K562 (cell line): Measurements from ENCODE around the gene QKI. TPM values are rescaled to one million over a fixed set of nuclear protein-coding genes. Genes with fewer than 3 reads are reported as not detected.

Source experiments
- ATAC-seq: fragments of 200-7000 bp; cut with Tn5 transposase; 3 replicates; pipeline ENCODE4 v1.9.1; 2020; ENCODE audit warnings: moderate library complexity
- BruUV-seq: library from RNA; stranded (reverse); fragments of 400-500 nt; replicated peaks from 2 replicates; lab custom pipeline; 2021; lab: Mats Ljungman, UMichigan
- CTCF ChIA-PET: fragments of 300-600 bp; formaldehyde crosslinking; extraction: SDS; loops from one replicate; lab custom pipeline; 2021; ENCODE audit warnings: low intra/inter-chr PET ratio; lab: Yijun Ruan, JAX
- POLR2A ChIA-PET: fragments of 300-600, 350-650 bp; sonication (Branson Sonifier 250); formaldehyde crosslinking; extraction: SDS; loops from one replicate; lab custom pipeline; 2021; ENCODE audit warnings: antibody characterized with exemption, inconsistent platforms; lab: Yijun Ruan, JAX
- DNase-seq, 4 experiments: peaks; one replicate each; pipeline versions ENCODE4 v3.0.0 to v3.0.0-alpha.2; 2011 to 2018; ENCODE audit warnings: low spot score in 3 of 4, mixed read lengths in 3 of 4; ENCODE audit errors: extremely low read depth in 1 of 4
- FAIRE-seq: peaks from 2 replicates; lab custom pipeline; 2011; peaks lifted over from hg19 to GRCh38; lab: Jason Lieb, UNC
- H2AFZ ChIP-seq: 2 replicates; pipeline ENCODE4 v1.6.0; 2011; ENCODE audit warnings: low read depth, low read length, control low read depth, inconsistent platforms
- H3K27ac ChIP-seq: fragments of 200-600 bp; 3 replicates; pipeline ENCODE4 v1.8.0; 2011; ENCODE audit warnings: low read depth, mild to moderate bottlenecking, control low read depth, inconsistent platforms, low read length, moderate library complexity, mixed read lengths; ENCODE audit errors: extremely low read depth
- H3K27me3 ChIP-seq, 2 experiments: fragments of 300-600 bp in 1 of 2; 2 replicates in 1 of 2; 3 replicates in 1 of 2; pipeline versions ENCODE4 v1.6.0 to v1.8.0; 2011; ENCODE audit warnings: inconsistent platforms in 2 of 2, low read length in 2 of 2, mild to moderate bottlenecking in 1 of 2, mixed read lengths in 1 of 2, moderate library complexity in 1 of 2; ENCODE audit not compliant: control insufficient read depth in 2 of 2, insufficient read depth in 2 of 2
- H3K36me3 ChIP-seq: fragments of 300-600 bp; 3 replicates; pipeline ENCODE4 v1.8.0; 2011; ENCODE audit warnings: mild to moderate bottlenecking, low read length, inconsistent platforms; ENCODE audit not compliant: control insufficient read depth, insufficient read depth
- H3K4me1 ChIP-seq, 2 experiments: fragments of 200-600 bp in 1 of 2; replicated peaks in 1 of 2; 2 replicates in 1 of 2; 3 replicates in 1 of 2; pipeline versions ENCODE4 v1.5.1 to v1.8.0; 2011; ENCODE audit warnings: inconsistent platforms in 2 of 2, low read length in 2 of 2, mild to moderate bottlenecking in 1 of 2, mixed read lengths in 1 of 2, moderate library complexity in 1 of 2; ENCODE audit not compliant: control insufficient read depth in 2 of 2, insufficient read depth in 2 of 2
- H3K4me2 ChIP-seq: 2 replicates; pipeline ENCODE4 v1.6.1; 2011; ENCODE audit warnings: low read length, control low read depth, inconsistent platforms, mixed read lengths; ENCODE audit not compliant: insufficient read depth
- H3K4me3 ChIP-seq: fragments of 200-600 bp; sonication (generic), shearing (Covaris generic); 2 replicates; pipeline ENCODE4 v1.5.1; 2016; ENCODE audit warnings: control low read depth, inconsistent platforms
- H3K79me2 ChIP-seq: fragments of 200-600 bp; 3 replicates; pipeline ENCODE4 v1.8.0; 2011; ENCODE audit warnings: low read length, inconsistent platforms; ENCODE audit not compliant: control insufficient read depth, insufficient read depth
- H3K9ac ChIP-seq, 2 experiments: 2 replicates each; pipeline versions ENCODE4 v1.6.0 to v1.6.1; 2011; ENCODE audit warnings: low read depth in 2 of 2, low read length in 2 of 2, control low read depth in 1 of 2, inconsistent platforms in 1 of 2, mild to moderate bottlenecking in 1 of 2, mixed read lengths in 1 of 2; ENCODE audit not compliant: insufficient read depth in 1 of 2
- H3K9me1 ChIP-seq: one replicate; pipeline ENCODE4 v1.6.0; 2011; ENCODE audit warnings: inconsistent platforms, mild to moderate bottlenecking, low read length, moderate library complexity; ENCODE audit not compliant: control insufficient read depth, insufficient read depth
- H3K9me3 ChIP-seq: replicated peaks from 2 replicates; pipeline ENCODE4 v1.5.1; 2011; ENCODE audit warnings: low read depth, low read length, inconsistent platforms; ENCODE audit not compliant: control insufficient read depth, insufficient read depth
- H4K20me1 ChIP-seq: replicated peaks from 2 replicates; pipeline ENCODE4 v1.6.1; 2011; ENCODE audit warnings: low read length, inconsistent platforms, mixed read lengths; ENCODE audit not compliant: control insufficient read depth, insufficient read depth
- ARNT ChIP-seq, 2 experiments: fragments of 450-650 bp; IDR thresholded peaks; 2 replicates each; pipeline ENCODE4 v1.6.1; 2016; ENCODE audit warnings: mild to moderate bottlenecking in 1 of 2
- CBX8 ChIP-seq: fragments of 200-600 bp; sonication (generic); IDR thresholded peaks from 2 replicates; pipeline ENCODE4 v1.6.1; 2012; ENCODE audit warnings: borderline replicate concordance, mixed run types, low read depth, mild to moderate bottlenecking, moderate library complexity, mixed read lengths, low read length, control low read depth, inconsistent platforms; ENCODE audit not compliant: poor library complexity, severe bottlenecking; ENCODE audit errors: extremely low read depth
- CHD1 ChIP-seq: fragments of 200-600 bp; sonication (generic); IDR thresholded peaks from one replicate; pipeline ENCODE4 v1.6.1; 2012; ENCODE audit warnings: mild to moderate bottlenecking, moderate library complexity, low read length, inconsistent platforms
- HNRNPL ChIP-seq: fragments of 200-400 bp; formaldehyde crosslinking; IDR thresholded peaks from 2 replicates; pipeline ENCODE4 v1.6.1; 2017; ENCODE audit warnings: low read depth, mild to moderate bottlenecking, low read length
- HOXB6 ChIP-seq: fragments of 250-450 bp; sonication (Bioruptor Pico); IDR thresholded peaks from 2 replicates; pipeline ENCODE4 v1.5.1; 2022; ENCODE audit warnings: mild to moderate bottlenecking, borderline replicate concordance
- MAFF ChIP-seq: IDR thresholded peaks from 2 replicates; pipeline ENCODE4 v1.6.1; 2012; ENCODE audit warnings: low read length, improper control_type of control experiment
- MYBL2 ChIP-seq, 2 experiments: fragments of 450-650 bp in 1 of 2; sonication (generic) in 1 of 2; formaldehyde crosslinking in 1 of 2; IDR thresholded peaks; 2 replicates each; pipeline versions ENCODE4 v1.6.1 to v1.8.1; 2017 to 2022; ENCODE audit warnings: borderline replicate concordance in 1 of 2, inconsistent platforms in 1 of 2, low read depth in 1 of 2, mild to moderate bottlenecking in 1 of 2, missing genetic modification reagents in 1 of 2, moderate library complexity in 1 of 2
- NFE2 ChIP-seq: IDR thresholded peaks from 2 replicates; pipeline ENCODE4 v1.6.1; 2014; ENCODE audit warnings: antibody characterized with exemption, low read depth
- RBFOX2 ChIP-seq: fragments of 200-400 bp; formaldehyde crosslinking; IDR thresholded peaks from 2 replicates; pipeline ENCODE4 v1.6.1; 2017; ENCODE audit warnings: low read depth, mild to moderate bottlenecking, low read length, moderate library complexity
- RFX1 ChIP-seq: fragments of 450-650 bp; IDR thresholded peaks from 2 replicates; pipeline ENCODE4 v1.6.1; 2016; ENCODE audit warnings: mild to moderate bottlenecking, moderate library complexity
- SMARCA5 ChIP-seq: fragments of 450-650 bp; IDR thresholded peaks from 2 replicates; pipeline ENCODE4 v1.6.1; 2016
- STAT5A ChIP-seq: IDR thresholded peaks from 2 replicates; pipeline ENCODE4 v1.6.1; 2012; ENCODE audit warnings: low read length, inconsistent platforms, borderline replicate concordance
- TAF9B ChIP-seq: fragments of 450-650 bp; IDR thresholded peaks from 2 replicates; pipeline ENCODE4 v1.6.1; 2018; ENCODE audit warnings: mild to moderate bottlenecking; ENCODE audit not compliant: partially characterized antibody
- TRIM24 ChIP-seq, 2 experiments: fragments of 450-650 bp; IDR thresholded peaks; 2 replicates each; pipeline ENCODE4 v1.6.1; 2016
- TSC22D4 ChIP-seq: fragments of 450-650 bp; IDR thresholded peaks from 2 replicates; pipeline ENCODE4 v1.6.1; 2016; ENCODE audit warnings: missing genetic modification characterization, missing biosample characterization, control low read depth
- XRCC4 ChIP-seq: IDR thresholded peaks from one replicate; pipeline ENCODE4 v1.6.1; 2011; ENCODE audit not compliant: insufficient read depth, insufficient read length; ENCODE audit errors: extremely low read depth
- ZNF121 ChIP-seq: sonication (generic); formaldehyde crosslinking; conservative IDR thresholded peaks from 2 replicates; pipeline ENCODE4 v1.8.0; 2022; ENCODE audit warnings: missing genetic modification reagents
- ZNF197 ChIP-seq: fragments of 200-800 bp; sonication (Bioruptor generic); IDR thresholded peaks from 2 replicates; pipeline ENCODE4 v1.6.1; 2016; ENCODE audit warnings: low read depth, missing genetic modification characterization, missing compliant biosample characterization
- ZNF212 ChIP-seq: fragments of 450-650 bp; formaldehyde crosslinking; IDR thresholded peaks from 2 replicates; pipeline ENCODE4 v1.4.0; 2020; ENCODE audit warnings: mild to moderate bottlenecking
- ZNF239 ChIP-seq: fragments of 250-450 bp; sonication (Bioruptor Pico); IDR thresholded peaks from 2 replicates; pipeline ENCODE4 v1.4.0; 2020; ENCODE audit warnings: mild to moderate bottlenecking
- ZNF274 ChIP-seq: IDR thresholded peaks from 2 replicates; pipeline ENCODE4 v1.6.1; 2011; ENCODE audit warnings: low read depth, mild to moderate bottlenecking, low read length, moderate library complexity, borderline replicate concordance
- ZNF282 ChIP-seq: sonication (generic); formaldehyde crosslinking; IDR thresholded peaks from 2 replicates; pipeline ENCODE4 v1.8.1; 2023; ENCODE audit warnings: missing genetic modification reagents
- ZNF316 ChIP-seq: fragments of 450-650 bp; IDR thresholded peaks from 2 replicates; pipeline ENCODE4 v1.6.1; 2016
- ZNF717 ChIP-seq: fragments of 250-450 bp; sonication (Bioruptor Pico); IDR thresholded peaks from 2 replicates; pipeline ENCODE4 v1.5.0; 2021
- ZNF780A ChIP-seq: fragments of 250-450 bp; sonication (Bioruptor Pico); IDR thresholded peaks from 2 replicates; pipeline ENCODE4 v1.5.0; 2021; ENCODE audit warnings: mild to moderate bottlenecking
- WGBS: fragments of 100-300 bp; shearing (Covaris generic); methylation state at CpG from one replicate; pipeline ENCODE4 v1.1.6; 2016; ENCODE audit warnings: low coverage, mixed read lengths; ENCODE audit not compliant: insufficient coverage; ENCODE audit errors: missing lambda C conversion rate; 5-methylcytosine and 5-hydroxymethylcytosine counted together
- in situ Hi-C: fragments of 300-500 bp; cut with MboI; formaldehyde crosslinking; loops from 4 replicates; pipeline ENCODE4 v1.15.0; 2018; ENCODE audit warnings: inconsistent platforms, mixed read lengths
- intact Hi-C: fragments of 100-400 bp; cut with micrococcal nuclease; formaldehyde crosslinking; loops from 2 replicates; pipeline ENCODE4 v1.14.2; 2022
- polyA plus RNA-seq, 8 experiments: library from polyadenylated mRNA; depleted of rRNA in 4 of 8; stranded (reverse) in 5 of 8; unstranded in 3 of 8; fragments of >200 nt; fragmentation: Nextera tagmentation in 2 of 8; fragmentation: Illumina TruSeq in 1 of 8; extraction: Ambion mirVana in 2 of 8; extraction: Trizol in 1 of 8; gene quantifications; 2 replicates each; pipeline versions ENCODE4 v1.2.1 to v1.2.3, GENCODE V29; 2011 to 2014; ENCODE audit warnings: inconsistent platforms in 1 of 8, missing spikeins in 1 of 8
- total RNA-seq, 7 experiments: library from RNA; depleted of rRNA in 6 of 7; stranded (reverse); fragments of >200 nt in 6 of 7; fragmentation: Illumina TruSeq in 2 of 7; extraction: Trizol in 2 of 7; gene quantifications; 2 replicates each; pipeline versions ENCODE4 v1.2.1 to v1.2.3, GENCODE V29; 2011 to 2021; ENCODE audit warnings: low replicate concordance in 1 of 7

The QKI gene
- total and polyA plus RNA-seq, 9 of the 15 experiments (the other 6 are each of a cell fraction or from before 2014, with no cell fraction given) = 20.4 to 215 (median 123) TPM

GRCh38 chr6:163504984-163505640 is 90.6 kb downstream of the QKI start (continued):
- TF ChIP-seq STAT5A (no peak), TSC22D4 (tag) (no peak), ZNF121 (CRISPR knock-in tag) (no peak), XRCC4 (no peak), ZNF282 (CRISPR knock-in tag) (no peak), RBFOX2 (no peak), ZNF780A (CRISPR knock-in tag) (no peak), TRIM24 (IDR thresholded peaks at IDR 0.05) (0 out of 4 replicates have a peak, but pooled peaks of 1 of the 2 experiments have one; percentile 15), HOXB6 (CRISPR knock-in tag) (no peak)

DNA sequence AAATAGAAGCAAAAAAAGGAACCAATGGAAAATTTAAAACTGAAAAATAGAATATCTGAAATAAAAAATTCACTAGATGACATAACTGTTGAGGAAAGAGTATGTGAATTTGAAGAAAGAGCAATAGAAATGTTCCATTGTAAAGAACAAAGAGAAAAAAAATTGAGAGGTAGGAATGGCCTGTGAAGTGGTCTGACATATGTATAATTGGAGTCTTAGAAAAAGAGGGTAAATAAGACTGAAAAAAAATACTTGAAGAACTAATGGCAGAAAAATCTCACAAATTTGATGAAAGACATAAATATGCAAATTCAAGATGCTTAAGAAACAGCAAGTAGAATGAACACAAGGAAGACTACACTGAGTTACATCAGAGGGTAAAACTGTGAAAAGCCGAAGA is 93.4 kb downstream of the QKI start:
- no peaks in the 10 kb centered on the region for H3K27me3 ChIP-seq
- ATAC-seq = no peak
- 95% methylated on average over 1 of the region's 1 CpG for WGBS
- peaks cover 94% of the 10 kb centered on the region for H3K79me2 ChIP-seq
- intact Hi-C loops (no loop called here), in situ Hi-C loops (no loop called here)
- no peaks in the 10 kb centered on the region for H3K9me1 ChIP-seq
- H3K9ac ChIP-seq = no peak overlapping the region
- POLR2A ChIA-PET = no interaction called here
- no peak overlapping the region for H2AFZ ChIP-seq
- no TSS peak for BruUV-seq
- peaks cover 0 to 7% of the 10 kb centered on the region in 2 experiments; a peak in 1 of 5 replicates for H3K4me1 ChIP-seq
- CTCF ChIA-PET = no interaction called here
- no peak overlapping the region for H3K4me3 ChIP-seq
- no peak overlapping the region for H3K4me2 ChIP-seq
- H4K20me1 ChIP-seq = no peaks in the 10 kb centered on the region
- H3K36me3 ChIP-seq = peaks cover 8% of the 10 kb centered on the region; the same call in 2 of the 3 replicates
- peaks cover 31% of the 10 kb centered on the region for H3K9me3 ChIP-seq
- FAIRE-seq = no peak
- H3K27ac ChIP-seq = no peak overlapping the region
- DNase-seq = no peak
- TF ChIP-seq MYBL2 (IDR thresholded peaks at IDR 0.05; ENCODE audit: low read depth) (no peak), MYBL2 (CRISPR knock-in tag; IDR thresholded peaks at IDR 0.05; ENCODE audit: borderline replicate concordance) (no peak), MAFF (no peak), ZNF316 (no peak), RFX1 (no peak), TAF9B (no peak), CHD1 (no peak), ZNF197 (CRISPR knock-in tag) (no peak), NFE2 (no peak), ZNF717 (CRISPR knock-in tag) (no peak), ARNT (IDR thresholded peaks at IDR 0.05) (peak in 1 of 2 experiments; percentile 79; a peak in 2 of 4 replicates), SMARCA5 (no peak), CBX8 (no peak), ZNF239 (CRISPR knock-in tag) (no peak), ZNF212 (CRISPR knock-in tag) (no peak), ZNF274 (no peak), HNRNPL (no peak)
